Fibroblast of skin of right quadriceps (primary cell): ENCODE results near the gene KIF5A.
A peak's percentile ranks its signal among the peaks of the same experiment; 100 is the strongest.
"Not testable (repeated sequence)": the region's sequence is repeated elsewhere in the genome, so short reads cannot be mapped to it uniquely, and the experiment has no call there.

Experiments used
- DNase-seq: peaks from one replicate; pipeline ENCODE4 v3.0.0-alpha.2; 2013

KIF5A gene

DNA sequence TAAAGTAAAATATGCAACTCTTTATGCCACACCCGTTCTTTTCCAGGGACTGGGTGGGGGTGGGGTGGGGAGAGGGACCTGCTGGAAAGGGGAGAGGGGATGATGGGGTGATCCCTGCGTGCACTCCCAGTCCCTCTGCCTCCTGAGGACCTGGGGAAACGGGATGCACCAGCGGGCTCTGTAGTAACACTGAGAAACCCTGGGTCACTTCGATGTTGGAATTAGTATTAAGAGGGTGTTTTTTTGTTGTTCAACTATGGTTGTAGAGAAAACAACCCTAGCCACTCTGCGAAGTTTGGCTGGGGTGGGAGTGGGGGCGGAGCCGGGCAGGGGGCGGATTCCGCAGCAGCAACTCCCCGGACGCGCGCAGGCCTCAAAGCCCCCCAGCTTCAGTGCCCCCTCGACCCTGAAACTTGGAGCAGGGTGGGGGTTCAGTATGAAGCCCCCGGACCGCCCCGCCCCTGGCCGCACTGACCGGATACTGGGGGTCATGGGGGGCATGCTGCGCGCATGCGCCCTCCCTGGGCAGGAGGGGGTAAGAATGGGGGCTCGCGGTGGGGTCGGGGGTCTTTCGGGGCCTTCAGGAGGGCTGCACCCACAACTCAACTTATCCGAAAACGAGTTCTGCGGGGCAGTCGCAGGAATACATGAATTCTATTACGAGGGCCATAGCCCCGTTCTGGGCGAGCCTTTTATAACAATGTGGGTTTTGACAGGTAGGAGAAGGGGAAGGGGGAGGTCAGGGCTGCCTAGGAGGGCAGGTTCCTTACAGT, 60.1 kb downstream of the KIF5A start:
- DNase-seq, result no peak

DNA sequence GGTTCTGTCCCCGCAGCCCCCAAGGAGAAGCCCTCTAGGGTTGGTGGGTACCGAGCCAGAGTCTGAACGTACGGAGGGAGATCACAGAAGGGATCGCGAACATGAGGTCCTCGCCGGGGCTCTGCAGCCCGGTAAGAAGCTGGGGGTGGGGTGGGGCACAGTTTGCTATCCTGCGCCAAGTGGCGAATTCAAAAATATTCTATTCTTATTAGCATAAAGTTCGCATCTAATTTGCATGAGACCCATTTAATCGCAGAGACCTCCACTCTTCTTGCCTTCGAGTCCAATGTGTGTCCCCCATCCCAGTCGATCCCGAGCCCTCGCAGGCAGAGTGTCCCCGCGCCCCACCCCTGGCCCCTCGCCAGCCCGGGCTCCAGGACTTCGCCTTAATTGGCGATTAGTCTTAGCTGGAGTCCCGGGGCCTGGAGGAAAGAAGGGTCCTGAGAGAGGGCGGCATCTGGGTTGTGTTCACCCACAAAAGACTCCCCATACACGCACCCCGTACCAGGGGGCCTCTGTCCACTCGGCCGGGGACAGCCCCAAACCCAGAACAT, 60.8 kb downstream of the KIF5A start:
- peak; percentile 21 for DNase-seq

DNA sequence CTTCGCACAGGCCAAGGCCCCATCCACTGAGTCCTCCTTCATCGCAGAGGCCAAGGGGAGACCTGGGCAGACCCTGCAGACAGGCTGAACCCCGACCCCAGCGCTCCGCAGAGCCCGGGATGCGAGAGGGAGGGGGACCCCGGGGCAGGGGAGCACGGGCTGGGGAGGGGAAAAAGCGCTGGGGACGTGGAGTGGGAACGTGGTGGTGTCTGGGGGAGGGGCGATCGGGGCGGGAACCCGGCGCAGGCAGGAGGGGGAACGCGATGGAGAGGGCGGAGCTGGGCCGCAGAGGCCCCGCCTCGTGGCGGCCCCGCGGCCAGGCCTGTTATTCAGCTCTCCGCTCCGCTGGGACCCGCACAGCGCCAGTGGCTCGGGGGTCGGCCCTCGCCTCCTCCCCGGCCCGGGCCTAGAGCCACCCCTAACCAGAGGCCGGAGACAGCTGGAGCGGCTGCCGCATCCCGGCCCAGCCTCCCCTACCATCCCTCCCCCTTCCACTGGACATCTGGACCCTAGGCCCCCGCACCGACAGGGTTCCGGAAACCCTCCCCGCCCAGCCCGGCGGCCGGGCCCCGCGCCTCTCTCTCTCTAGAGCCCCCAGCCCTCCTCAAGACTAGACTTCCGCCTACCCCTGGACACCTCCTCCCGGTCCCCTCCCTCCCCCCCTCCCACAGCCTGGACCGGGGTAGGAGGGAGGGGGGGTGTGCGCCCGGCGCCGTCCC, 61.4 kb downstream of the KIF5A start, which contains the start of gene ARHGEF25:
ARHGEF25 (plus strand) TSS at position 328 of the 719 bp plus-strand sequence. CDS start 460 bp downstream, outside the sequence.
- peak; percentile 71 for DNase-seq

DNA sequence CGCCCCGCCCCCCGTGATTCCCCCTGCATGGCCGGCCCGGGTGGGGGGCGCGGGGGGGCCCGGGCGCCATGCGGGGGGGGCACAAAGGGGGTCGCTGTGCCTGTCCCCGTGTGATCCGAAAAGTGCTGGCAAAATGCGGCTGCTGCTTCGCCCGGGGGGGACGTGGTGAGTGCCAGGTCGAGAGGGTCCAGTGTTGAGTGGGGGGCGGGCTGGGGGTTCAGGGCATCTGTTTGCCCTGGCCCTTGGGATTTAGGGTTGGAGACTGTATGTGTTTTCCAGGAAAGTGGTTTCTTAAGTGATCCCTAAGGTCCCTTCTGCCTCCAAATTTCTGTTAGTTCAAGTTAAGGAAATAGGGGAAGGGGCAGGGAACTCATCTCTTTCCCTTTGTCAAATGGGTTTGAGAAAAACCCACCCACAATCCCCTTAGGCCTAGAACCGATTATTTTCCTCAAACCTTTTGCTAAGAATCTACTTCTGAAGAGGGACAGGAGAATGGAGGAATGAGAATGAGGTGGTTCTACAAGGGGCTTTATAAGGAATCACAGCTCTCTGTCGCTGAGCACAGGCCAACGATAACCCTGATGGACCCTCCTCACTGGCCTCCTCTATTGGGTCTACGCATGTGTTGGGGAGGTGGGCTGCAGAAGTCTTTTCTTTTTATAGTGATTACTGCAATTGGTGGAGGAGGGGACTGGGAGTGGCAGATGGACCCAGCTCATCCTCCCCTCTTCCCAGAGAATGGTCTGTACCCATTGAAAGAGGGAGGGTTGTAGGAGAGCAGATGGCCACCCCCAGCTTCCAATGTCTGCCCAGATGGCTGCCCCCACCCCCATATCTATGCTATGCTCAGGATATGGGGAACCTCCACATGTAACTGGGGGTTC, 62.2 kb downstream of the KIF5A start:
- DNase-seq, result no peak

DNA sequence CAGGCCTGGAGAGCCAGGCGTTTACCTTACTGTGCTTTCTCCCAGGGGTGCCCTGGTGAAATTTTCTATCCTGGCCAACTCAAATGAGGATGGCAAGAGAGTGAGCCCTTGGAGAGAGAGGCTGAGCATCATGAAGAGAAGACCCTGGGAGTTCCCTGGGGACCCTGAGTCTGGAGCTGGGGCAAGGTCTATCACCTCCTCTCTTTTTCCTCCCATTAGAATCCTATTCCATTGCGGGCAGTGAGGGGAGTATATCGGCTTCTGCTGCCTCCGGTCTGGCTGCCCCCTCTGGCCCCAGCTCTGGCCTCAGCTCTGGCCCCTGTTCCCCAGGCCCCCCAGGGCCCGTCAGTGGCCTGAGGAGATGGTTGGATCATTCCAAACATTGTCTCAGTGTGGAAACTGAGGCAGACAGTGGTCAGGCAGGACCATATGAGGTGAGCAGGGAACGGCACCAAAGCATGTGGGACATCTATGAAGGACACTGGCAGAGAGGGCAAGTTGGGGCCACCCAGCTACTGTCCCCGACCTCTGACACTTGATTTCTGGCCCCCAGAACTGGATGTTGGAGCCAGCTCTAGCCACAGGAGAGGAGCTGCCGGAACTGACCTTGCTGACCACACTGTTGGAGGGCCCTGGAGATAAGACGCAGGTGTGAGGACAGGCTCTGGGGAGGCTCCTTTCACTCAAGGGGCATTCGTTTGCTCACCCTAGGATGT, 63.0 kb downstream of the KIF5A start:
- no peak for DNase-seq

DNA sequence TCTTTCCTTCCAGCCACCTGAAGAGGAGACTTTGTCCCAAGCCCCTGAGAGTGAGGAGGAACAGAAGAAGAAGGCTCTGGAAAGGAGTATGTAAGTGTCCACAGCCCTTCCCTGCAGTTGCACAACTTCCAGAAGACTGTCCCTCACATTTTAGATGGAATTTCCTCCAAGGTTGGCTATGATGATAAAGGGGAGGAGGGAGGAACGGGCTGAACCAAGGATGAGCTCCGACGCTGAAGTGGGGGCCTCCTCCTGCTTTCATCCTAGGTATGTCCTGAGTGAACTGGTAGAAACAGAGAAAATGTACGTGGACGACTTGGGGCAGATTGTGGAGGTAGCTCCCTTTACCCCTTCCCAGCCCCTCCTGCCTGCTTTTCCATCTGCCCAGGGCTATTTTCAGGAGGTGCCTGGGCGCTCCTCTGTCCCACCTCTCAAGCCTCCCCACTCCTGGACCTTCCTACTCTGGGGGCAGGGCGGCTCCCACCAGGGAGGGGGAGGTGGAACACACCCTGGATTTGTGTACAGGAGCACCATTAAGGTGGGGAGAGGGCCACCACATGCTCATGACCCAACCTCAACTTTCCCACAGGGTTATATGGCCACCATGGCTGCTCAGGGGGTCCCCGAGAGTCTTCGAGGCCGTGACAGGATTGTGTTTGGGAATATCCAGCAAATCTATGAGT, 63.7 kb downstream of the KIF5A start:
- no peak for DNase-seq

DNA sequence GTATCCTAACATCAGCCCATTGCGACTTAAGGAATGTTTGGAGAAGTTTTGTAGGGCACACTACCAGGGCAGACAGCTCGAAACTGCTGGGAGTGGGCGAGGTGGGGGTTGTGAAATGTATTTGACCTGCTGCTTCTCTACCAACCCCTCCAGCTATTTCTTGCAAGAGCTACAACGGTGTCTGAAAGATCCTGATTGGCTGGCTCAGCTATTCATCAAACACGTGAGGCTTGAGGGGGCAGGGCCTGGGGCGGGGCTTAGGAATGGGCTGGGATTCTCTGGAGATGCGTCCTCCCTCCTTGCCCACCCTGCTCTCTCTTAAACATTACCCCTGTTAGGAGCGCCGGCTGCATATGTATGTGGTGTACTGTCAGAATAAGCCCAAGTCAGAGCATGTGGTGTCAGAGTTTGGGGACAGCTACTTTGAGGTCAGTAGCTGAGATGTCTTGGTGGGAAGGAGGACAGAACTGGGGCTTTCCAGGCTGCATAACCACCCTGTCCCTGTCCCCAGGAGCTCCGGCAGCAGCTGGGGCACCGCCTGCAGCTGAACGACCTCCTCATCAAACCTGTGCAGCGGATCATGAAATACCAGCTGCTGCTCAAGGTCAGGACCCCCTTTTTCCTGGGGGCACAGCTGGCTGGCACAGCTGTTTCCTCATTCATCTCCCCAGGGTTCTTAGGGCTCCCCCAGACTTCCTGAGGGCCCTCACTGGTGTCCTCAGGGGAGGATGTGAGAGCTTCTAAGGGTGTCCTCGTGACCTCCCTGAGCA, 64.5 kb downstream of the KIF5A start:
- no peak for DNase-seq

DNA sequence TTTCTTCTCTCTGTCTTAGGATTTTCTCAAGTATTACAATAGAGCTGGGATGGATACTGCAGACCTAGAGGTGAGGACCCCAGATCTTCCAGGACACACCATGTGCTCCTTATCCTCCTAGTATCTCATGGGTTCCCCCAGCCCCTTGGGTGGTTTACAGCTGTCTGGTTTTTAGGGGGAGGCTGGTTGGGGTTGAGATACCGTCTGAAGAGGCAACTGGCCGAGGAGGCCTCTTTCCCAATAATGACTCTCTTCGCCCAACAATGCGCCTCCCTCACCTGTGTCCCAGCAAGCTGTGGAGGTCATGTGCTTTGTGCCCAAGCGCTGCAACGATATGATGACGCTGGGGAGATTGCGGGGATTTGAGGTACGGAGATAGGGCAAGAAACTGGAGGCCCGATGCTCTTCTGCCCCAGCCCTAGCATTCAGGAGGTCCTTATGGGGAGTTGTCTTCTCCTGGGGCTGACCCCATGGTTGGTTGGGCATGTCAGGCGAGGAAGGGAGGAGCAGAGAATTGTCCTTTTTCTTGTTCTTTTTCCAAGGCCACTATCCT, 65.2 kb downstream of the KIF5A start:
- DNase-seq, result no peak

DNA sequence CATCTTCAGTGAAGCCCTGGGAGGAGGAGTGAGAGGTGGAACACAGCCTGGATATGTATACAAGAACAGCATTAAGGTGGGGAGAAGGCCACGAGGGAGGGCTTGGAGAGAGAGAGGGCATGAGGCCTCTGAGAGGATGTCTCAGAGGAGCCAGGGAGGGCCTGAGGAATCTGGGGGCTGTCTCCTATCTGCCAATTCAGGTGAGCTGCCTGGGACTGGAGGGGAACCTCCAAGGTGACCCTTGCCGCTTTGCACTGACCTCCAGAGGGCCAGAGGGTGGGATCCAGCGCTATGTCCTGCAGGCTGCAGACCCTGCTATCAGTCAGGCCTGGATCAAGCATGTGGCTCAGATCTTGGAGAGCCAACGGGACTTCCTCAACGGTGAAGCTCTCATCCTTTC, 65.8 kb downstream of the KIF5A start:
- no peak for DNase-seq

DNA sequence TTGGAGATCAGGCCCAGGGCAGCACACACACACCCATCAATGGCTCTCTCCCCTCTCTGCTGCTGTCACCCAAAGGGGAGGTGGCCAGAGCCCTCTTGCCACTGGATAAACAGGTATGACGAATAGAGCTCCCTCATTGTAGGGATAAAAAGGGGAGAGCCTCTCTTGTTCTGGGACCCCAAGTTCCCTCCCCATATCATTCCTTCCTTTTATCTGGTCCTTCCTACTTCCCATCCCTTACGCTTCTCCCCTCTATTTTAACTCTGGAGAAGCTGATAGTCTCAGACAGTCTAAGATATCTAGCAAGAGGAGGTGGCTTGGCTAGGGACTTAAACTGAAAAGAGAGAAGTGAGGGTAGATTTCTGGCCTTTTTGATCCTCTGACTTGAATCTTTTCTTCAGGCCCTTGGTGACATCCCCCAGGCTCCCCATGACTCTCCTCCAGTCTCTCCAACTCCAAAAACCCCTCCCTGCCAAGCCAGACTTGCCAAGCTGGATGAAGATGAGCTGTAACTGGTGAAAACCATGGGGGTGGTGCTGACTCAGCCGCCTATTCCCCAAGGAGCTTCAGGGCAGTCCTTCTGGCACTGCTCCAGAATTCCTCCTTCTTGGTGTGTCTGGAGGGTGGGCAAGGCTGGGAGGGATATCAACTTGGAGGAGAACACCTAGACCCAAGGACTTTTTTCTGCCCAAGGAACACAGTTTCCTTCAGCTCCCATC, 66.7 kb downstream of the KIF5A start:
- peak; percentile 76 for DNase-seq

DNA sequence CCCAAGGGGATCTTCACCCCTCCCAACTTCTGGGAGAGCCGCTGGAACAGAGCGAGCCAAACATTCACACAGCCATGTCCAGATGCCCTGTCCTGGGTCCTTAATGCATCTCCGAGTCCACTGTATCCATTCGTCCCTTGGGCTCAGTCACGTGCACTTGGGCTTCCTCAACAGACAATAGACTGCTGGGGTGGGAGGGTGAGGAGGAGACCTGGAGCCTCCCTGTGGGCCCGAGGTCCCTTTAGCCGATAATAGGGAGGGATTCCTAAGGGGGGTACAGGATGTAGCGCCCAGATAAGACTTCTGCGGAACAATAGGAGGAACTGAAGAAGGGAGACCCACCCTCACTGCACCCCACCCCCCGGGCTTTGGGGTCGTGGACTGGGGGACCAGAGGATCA, 68.1 kb downstream of the KIF5A start:
- DNase-seq, result no peak

DNA sequence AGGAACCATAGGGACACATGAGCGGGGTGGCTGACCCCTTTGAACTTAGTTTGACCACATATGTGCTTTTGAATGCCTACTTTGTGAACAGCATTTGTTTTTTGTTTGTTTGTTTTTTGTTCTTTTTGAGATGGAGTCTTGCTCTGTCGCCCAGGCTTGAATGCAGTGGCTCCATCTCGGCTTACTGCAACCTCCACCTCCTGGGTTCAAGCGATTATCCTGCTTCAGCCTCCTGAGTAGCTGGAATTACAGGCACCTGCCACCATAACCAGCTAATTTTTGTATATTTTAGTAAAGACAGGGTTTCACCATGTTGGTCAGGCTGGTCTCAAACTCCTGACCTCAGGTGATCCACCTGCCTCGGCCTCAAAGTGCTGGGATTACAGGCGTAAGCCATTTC, 68.6 kb downstream of the KIF5A start:
- DNase-seq, result not testable (repeated sequence)

DNA sequence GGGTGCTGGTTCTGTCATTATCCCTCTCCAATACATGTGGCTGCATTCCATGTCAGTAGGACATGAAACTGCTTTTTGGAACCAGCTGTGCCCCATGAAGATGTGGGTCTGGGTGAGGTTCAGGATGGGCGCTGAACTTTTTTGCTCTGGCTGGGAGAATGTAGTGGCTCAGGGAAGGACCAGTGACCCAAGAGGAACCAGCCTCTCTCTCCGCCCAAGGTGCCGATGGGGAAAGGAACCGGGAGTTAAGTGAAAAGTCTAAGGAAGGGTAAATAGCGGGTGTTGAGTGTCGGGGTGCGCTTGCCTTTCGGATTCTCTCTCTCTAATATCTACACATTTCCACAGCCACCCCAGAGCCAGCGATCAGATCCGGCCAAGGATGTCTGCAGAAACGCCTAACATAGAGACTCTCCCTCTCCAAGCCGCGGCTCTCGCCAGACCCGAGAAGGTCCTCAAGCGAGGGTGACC, 69.2 kb downstream of the KIF5A start:
- no peak for DNase-seq

DNA sequence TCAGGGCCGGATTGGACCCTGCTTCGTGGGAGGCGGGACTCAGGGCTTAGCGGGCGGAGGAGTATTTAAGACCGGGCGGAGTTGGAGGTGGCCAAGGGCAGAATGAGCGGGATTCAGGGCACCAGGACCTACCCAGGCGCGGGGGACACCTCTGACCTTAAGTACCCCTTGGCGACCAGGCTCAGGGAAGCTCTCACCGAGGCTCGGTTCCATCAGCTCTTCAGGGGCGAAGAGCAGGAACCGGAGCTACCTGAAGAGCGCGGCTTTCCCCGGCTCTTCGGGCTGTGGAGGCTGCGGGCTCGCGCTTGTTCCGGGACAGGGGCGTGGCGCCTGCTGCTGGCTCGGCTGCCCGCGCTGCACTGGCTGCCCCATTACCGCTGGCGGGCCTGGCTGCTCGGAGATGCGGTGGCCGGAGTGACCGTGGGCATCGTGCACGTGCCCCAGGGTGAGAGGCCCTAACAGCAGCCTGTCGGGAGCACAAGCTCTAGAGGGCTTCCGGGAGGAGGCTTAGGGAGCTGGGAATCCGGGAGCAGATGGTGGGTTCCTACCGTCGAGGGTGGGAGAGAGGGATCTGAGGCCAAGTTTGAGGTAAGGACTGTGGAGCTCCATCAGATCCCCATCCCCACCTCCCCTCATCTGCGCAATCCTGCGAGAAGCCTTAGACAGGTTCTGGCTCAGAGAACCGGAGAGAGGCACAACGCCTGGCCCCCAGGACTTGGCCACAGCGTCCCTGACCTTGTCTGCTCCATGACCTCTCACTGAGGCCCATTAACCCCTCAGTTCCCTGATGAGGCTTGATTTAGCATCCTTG, 69.8 kb downstream of the KIF5A start:
- no peak for DNase-seq

DNA sequence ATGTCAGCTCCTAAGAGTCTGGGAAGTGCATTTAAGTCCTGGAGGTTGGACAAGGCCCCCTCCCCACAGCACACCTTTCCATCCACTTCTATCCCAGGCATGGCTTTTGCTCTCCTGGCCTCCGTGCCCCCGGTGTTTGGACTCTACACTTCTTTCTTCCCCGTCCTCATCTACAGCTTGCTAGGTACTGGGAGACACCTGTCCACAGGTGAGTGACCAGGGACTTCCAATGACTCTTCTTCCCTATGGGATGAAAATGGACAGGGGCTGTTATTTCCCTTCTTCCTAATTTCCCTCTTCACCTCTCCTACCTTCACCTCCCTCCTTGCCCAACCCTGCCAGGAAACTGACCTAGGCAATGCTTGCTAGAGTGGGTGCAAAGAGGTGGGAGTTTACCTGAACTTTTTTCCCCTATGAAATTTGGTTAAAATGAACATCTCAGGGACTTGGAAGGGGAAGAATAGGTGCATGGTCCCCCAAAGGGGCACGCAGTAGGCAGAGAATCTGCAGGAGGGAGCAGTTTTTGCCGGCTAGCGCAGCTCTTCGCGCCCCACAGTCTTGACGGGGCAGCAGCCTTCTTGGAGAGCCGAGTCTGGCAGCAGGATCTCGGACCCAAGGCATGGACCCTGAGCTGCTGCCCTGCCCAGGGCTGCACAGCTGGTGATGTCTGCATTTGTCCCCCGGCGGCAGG, 70.5 kb downstream of the KIF5A start:
- no peak for DNase-seq

DNA sequence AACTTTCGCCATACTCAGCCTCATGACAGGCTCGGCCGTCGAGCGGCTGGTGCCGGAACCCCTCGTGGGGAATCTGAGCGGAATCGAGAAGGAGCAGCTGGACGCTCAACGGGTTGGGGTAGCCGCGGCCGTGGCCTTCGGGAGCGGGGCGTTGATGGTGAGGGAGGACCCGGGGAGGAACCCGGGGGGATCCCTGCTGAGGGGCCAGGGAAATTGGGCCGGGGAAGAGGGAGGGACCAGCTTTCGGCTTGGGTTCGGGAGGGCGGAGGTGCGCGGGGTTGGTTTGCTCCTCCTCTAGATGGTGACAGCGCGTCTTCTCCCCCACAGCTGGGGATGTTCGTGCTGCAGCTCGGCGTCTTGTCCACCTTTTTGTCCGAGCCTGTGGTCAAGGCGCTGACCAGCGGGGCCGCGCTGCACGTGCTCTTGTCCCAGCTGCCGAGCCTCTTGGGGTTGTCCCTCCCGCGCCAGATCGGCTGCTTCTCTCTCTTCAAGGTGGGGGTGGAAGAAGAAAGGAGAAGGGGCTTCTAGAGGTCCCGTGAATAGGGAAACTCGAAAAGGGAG, 71.2 kb downstream of the KIF5A start:
- no peak for DNase-seq

DNA sequence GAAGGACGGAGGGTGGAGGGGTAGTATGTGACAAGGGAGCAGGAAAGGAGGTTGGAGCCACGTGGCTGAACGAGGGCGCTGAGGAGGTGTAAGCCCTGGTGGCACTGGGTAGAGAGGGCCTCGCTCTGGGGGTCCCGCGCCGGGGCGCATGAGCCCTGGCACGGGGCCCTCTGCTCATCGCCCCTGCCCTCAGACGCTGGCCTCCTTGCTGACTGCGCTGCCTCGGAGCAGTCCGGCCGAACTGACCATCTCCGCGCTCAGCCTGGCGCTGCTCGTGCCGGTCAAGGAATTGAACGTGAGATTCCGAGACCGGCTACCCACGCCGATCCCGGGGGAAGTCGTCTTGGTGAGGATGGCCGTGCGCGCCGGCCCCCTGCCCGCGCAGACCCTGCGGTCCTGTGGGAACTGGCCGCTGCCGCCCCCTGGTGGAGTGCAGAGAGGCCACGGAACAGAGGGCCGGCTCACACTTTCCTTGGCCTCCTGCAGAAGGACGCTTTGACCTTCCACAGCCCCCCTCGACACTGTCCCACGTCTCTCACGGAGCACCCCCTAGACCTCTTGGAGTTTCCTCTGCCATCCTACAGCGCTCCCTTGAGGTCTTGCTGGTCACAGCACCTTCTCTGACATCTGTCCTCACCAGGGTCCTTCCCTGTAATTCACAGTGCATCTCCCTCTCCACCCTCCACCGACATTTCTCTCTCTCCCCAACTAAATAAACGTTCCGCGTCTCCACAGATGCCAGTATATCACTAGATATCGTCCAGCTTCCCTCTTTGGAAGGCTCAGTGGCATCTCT, 71.9 kb downstream of the KIF5A start:
- DNase-seq, result no peak
